ENCODE data around the gene RPL34.
A peak's percentile ranks its signal among the peaks of the same experiment; 100 is the strongest.

The RPL34 gene

GRCh38 chr4:108622828-108623227 is 2.5 kb downstream of the RPL34 start:
- H3K27ac ChIP-seq (ENCODE audit: low read length), result no peak overlapping the region
- peaks cover 47% of the 10 kb centered on the region for H4K20me1 ChIP-seq (ENCODE audit: insufficient read depth, low read length)

DNA sequence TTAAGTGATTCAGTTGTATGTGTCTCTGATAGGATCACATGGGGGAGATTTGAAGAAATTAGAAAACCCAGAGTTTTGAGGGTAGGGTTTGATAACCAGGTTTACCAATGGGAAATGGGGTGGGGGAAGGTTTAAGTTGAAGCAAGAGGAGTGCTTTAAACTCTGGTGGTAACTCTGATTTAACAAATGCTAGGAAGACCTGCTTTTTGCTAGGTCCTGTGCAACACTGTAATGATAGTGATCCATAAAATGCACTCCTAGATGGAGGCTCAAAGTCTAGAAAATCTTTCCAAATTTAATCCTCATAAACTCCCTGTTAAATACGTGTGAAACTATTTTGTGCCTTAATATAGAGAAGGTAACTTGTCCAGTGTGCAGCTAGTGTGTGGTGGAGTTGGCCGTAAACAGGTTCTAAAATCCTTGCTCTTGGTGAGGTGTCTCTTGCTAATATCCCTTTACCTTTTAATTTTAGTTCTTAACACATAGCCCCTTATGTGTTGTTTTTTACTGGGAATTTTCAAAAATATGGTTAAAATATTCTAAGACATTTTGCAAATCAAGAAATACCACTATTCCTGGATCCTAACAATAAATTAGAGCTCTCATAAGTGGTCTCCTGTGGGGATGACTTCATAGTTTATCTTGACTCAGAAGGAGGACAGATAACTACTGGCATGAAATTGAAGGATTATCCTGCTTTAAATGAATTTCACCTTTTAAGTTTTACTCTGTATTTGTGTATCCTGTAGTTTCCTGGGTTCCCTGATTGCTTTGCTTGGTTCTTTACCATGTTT is 4.1 kb downstream of the RPL34 start:
- Histone ChIP-seq H3K9ac (ENCODE audit: low read depth, low read length) (no peak overlapping the region), H3K9me3 (ENCODE audit: insufficient read depth, low read length, severe bottlenecking) (no peaks in the 10 kb centered on the region), H3K27me3 (ENCODE audit: insufficient read depth, low read length, poor library complexity) (no peaks in the 10 kb centered on the region), H3K4me2 (ENCODE audit: insufficient read depth, low read length) (peak overlapping the region; percentile 65; the same call in 1 of the 2 replicates), H3K36me3 (ENCODE audit: insufficient read depth, low read length) (peaks cover 88% of the 10 kb centered on the region), H3K79me2 (ENCODE audit: insufficient read depth, low read length) (peaks cover 61% of the 10 kb centered on the region), H3K4me1 (ENCODE audit: insufficient read depth, low read length) (peaks cover 37% of the 10 kb centered on the region), H3K27ac (ENCODE audit: low read length) (no peak overlapping the region), H3K4me3 (ENCODE audit: low read depth in 1 of 2, low read length in 2 of 2) (no peak overlapping the region; a peak in 1 of 4 replicates), H4K20me1 (ENCODE audit: insufficient read depth, low read length) (peaks cover 50% of the 10 kb centered on the region), H2AFZ (ENCODE audit: low read depth, low read length) (no peak overlapping the region)
- TF ChIP-seq, protein P1, sequence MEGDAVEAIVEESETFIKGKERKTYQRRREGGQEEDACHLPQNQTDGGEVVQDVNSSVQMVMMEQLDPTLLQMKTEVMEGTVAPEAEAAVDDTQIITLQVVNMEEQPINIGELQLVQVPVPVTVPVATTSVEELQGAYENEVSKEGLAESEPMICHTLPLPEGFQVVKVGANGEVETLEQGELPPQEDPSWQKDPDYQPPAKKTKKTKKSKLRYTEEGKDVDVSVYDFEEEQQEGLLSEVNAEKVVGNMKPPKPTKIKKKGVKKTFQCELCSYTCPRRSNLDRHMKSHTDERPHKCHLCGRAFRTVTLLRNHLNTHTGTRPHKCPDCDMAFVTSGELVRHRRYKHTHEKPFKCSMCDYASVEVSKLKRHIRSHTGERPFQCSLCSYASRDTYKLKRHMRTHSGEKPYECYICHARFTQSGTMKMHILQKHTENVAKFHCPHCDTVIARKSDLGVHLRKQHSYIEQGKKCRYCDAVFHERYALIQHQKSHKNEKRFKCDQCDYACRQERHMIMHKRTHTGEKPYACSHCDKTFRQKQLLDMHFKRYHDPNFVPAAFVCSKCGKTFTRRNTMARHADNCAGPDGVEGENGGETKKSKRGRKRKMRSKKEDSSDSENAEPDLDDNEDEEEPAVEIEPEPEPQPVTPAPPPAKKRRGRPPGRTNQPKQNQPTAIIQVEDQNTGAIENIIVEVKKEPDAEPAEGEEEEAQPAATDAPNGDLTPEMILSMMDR (IDR thresholded peaks at IDR 0.05; ENCODE audit: borderline replicate concordance, extremely low read depth, low read length, poor library complexity, severe bottlenecking), result no peak
- TF ChIP-seq EZH2 (IDR thresholded peaks at IDR 0.05; ENCODE audit: borderline replicate concordance, low read depth, low read length, severe bottlenecking), result no peak
- ATAC-seq (ENCODE audit: insufficient read depth, low read depth), result no peak
- DNase-seq, result no peak

More at GRCh38 chr4:108622828-108623227, 2.5 kb downstream of the RPL34 start:
- H3K36me3 ChIP-seq (ENCODE audit: insufficient read depth, low read length), result peaks cover 72% of the 10 kb centered on the region
- no peaks in the 10 kb centered on the region for H3K27me3 ChIP-seq (ENCODE audit: insufficient read depth, low read length, poor library complexity)
- peak overlapping the region; percentile 65 for H3K4me2 ChIP-seq (ENCODE audit: insufficient read depth, low read length)
- ATAC-seq (ENCODE audit: insufficient read depth, low read depth) (no peak), DNase-seq (no peak)
- H3K79me2 ChIP-seq (ENCODE audit: insufficient read depth, low read length), result peaks cover 76% of the 10 kb centered on the region
- H3K4me3 ChIP-seq (ENCODE audit: low read depth in 1 of 2, low read length in 2 of 2), result peak overlapping the region in 1 of 2 experiments; percentile 70; a peak in 2 of 4 replicates
- TF ChIP-seq EZH2 (IDR thresholded peaks at IDR 0.05; ENCODE audit: borderline replicate concordance, low read depth, low read length, severe bottlenecking), result no peak
- TF ChIP-seq, protein P1 (IDR thresholded peaks at IDR 0.05; ENCODE audit: borderline replicate concordance, extremely low read depth, low read length, poor library complexity, severe bottlenecking), result no peak
- H3K4me1 ChIP-seq (ENCODE audit: insufficient read depth, low read length), result peaks cover 51% of the 10 kb centered on the region
- no peak overlapping the region for H2AFZ ChIP-seq (ENCODE audit: low read depth, low read length)
- no peak overlapping the region for H3K9ac ChIP-seq (ENCODE audit: low read depth, low read length)
- H3K9me3 ChIP-seq (ENCODE audit: insufficient read depth, low read length, severe bottlenecking), result no peaks in the 10 kb centered on the region

GRCh38 chr4:108626056-108626455 is 5.7 kb downstream of the RPL34 start:
- Histone ChIP-seq H3K9me3 (ENCODE audit: insufficient read depth, low read length, severe bottlenecking) (no peaks in the 10 kb centered on the region), H3K27ac (ENCODE audit: low read length) (no peak overlapping the region), H4K20me1 (ENCODE audit: insufficient read depth, low read length) (peaks cover 45% of the 10 kb centered on the region), H3K4me3 (ENCODE audit: low read depth in 1 of 2, low read length in 2 of 2) (no peak overlapping the region), H3K36me3 (ENCODE audit: insufficient read depth, low read length) (peaks cover 100% of the 10 kb centered on the region), H3K9ac (ENCODE audit: low read depth, low read length) (no peak overlapping the region), H2AFZ (ENCODE audit: low read depth, low read length) (no peak overlapping the region), H3K4me1 (ENCODE audit: insufficient read depth, low read length) (peaks cover 30% of the 10 kb centered on the region), H3K27me3 (ENCODE audit: insufficient read depth, low read length, poor library complexity) (no peaks in the 10 kb centered on the region), H3K79me2 (ENCODE audit: insufficient read depth, low read length) (peaks cover 49% of the 10 kb centered on the region), H3K4me2 (ENCODE audit: insufficient read depth, low read length) (no peak overlapping the region)
- DNase-seq, result no peak
- ATAC-seq (ENCODE audit: insufficient read depth, low read depth), result no peak
- TF ChIP-seq, protein P1 (IDR thresholded peaks at IDR 0.05; ENCODE audit: borderline replicate concordance, extremely low read depth, low read length, poor library complexity, severe bottlenecking), result no peak
- TF ChIP-seq EZH2 (IDR thresholded peaks at IDR 0.05; ENCODE audit: borderline replicate concordance, low read depth, low read length, severe bottlenecking), result no peak
